DND-41 (cell line): ENCODE results near the gene VSNL1.

Experiments used
- ATAC-seq: fragments of 200-7000 bp; cut with Tn5 transposase; 3 replicates; pipeline ENCODE4 v1.9.1; 2021; ENCODE audit warnings: low read depth; ENCODE audit not compliant: insufficient read depth
- DNase-seq: peaks from one replicate; pipeline ENCODE4 v3.0.0-alpha.2; 2020
- H2AFZ ChIP-seq: 2 replicates; pipeline ENCODE4 v1.6.0; 2012; ENCODE audit warnings: low read depth, low read length
- H3K27ac ChIP-seq: 2 replicates; pipeline ENCODE4 v1.5.1; 2012; ENCODE audit warnings: low read length, inconsistent platforms
- H3K27me3 ChIP-seq: fragments of 200-600 bp; sonication (generic); 2 replicates; pipeline ENCODE4 v1.6.0; 2012; ENCODE audit warnings: low read length, mild to moderate bottlenecking, inconsistent platforms; ENCODE audit not compliant: insufficient read depth, poor library complexity
- H3K36me3 ChIP-seq: 2 replicates; pipeline ENCODE4 v1.5.1; 2012; ENCODE audit warnings: low read length, inconsistent platforms; ENCODE audit not compliant: insufficient read depth
- H3K4me1 ChIP-seq: 2 replicates; pipeline ENCODE4 v1.5.1; 2012; ENCODE audit warnings: mild to moderate bottlenecking, low read length; ENCODE audit not compliant: insufficient read depth
- H3K4me2 ChIP-seq: 2 replicates; pipeline ENCODE4 v1.6.0; 2012; ENCODE audit warnings: mild to moderate bottlenecking, moderate library complexity, low read length, inconsistent platforms; ENCODE audit not compliant: insufficient read depth
- H3K4me3 ChIP-seq, 2 experiments: fragments of 200-600 bp in 1 of 2; shearing (Covaris generic) in 1 of 2; 2 replicates each; pipeline ENCODE4 v1.5.1; 2012 to 2016; ENCODE audit warnings: inconsistent platforms in 2 of 2, low read length in 2 of 2, mild to moderate bottlenecking in 2 of 2, low read depth in 1 of 2, moderate library complexity in 1 of 2
- H3K79me2 ChIP-seq: 2 replicates; pipeline ENCODE4 v1.6.0; 2012; ENCODE audit warnings: low read length, inconsistent platforms; ENCODE audit not compliant: insufficient read depth
- H3K9ac ChIP-seq: 2 replicates; pipeline ENCODE4 v1.6.0; 2012; ENCODE audit warnings: low read depth, mild to moderate bottlenecking, inconsistent platforms, low read length, moderate library complexity
- H3K9me3 ChIP-seq: 2 replicates; pipeline ENCODE4 v1.5.1; 2012; ENCODE audit warnings: low read length, moderate library complexity, mild to moderate bottlenecking, inconsistent platforms; ENCODE audit not compliant: insufficient read depth, severe bottlenecking
- H4K20me1 ChIP-seq: 2 replicates; pipeline ENCODE4 v1.6.0; 2012; ENCODE audit warnings: low read length; ENCODE audit not compliant: insufficient read depth
- CTCF ChIP-seq: IDR thresholded peaks from 2 replicates; pipeline ENCODE4 v1.5.1; 2012; ENCODE audit warnings: borderline replicate concordance, low read length, moderate library complexity, mild to moderate bottlenecking; ENCODE audit not compliant: poor library complexity, severe bottlenecking; ENCODE audit errors: extremely low read depth
- EZH2 ChIP-seq: IDR thresholded peaks from 3 replicates; pipeline ENCODE4 v1.6.1; 2012; ENCODE audit warnings: borderline replicate concordance, low read depth, mild to moderate bottlenecking, moderate library complexity, low read length, inconsistent platforms; ENCODE audit not compliant: severe bottlenecking

VSNL1 gene

DNA sequence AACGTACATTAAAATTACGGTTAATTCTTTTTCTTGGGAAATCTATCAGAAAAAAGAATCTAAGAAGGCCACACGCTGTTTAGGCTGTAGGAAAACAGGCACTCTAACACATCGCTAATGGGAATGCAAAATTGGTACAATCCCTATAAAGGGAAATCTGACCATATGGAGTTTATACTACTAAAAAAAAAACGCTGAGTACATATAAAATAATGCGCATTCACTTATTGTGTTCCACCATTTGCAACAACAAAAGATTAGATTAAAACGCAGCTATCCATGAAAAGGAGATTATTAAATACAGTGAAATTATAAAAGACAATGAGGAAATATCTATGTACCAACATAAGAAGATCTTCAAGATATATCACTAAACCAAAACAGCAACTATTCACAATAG is 150.3 kb downstream of the VSNL1 start:
- no peak for ATAC-seq
- Histone ChIP-seq H4K20me1 (no peaks in the 10 kb centered on the region), H3K9ac (no peak overlapping the region), H3K36me3 (peaks cover 68% of the 10 kb centered on the region), H3K79me2 (no peaks in the 10 kb centered on the region), H2AFZ (no peak overlapping the region), H3K4me2 (no peak overlapping the region), H3K4me1 (no peaks in the 10 kb centered on the region), H3K27ac (no peak overlapping the region), H3K9me3 (no peaks in the 10 kb centered on the region), H3K27me3 (no peaks in the 10 kb centered on the region), H3K4me3 (no peak overlapping the region)
- no peak for DNase-seq
- TF ChIP-seq CTCF (no peak), EZH2 (no peak)
